HG02938 (cell line): ENCODE data around the gene TNIK.
A peak's percentile ranks its signal among the peaks of the same experiment; 100 is the strongest.
"Not testable (repeated sequence)": the region's sequence is repeated elsewhere in the genome, so short reads cannot be mapped to it uniquely, and the experiment has no call there.

ENCODE experiments used
- ATAC-seq: cut with Tn5 transposase; IDR thresholded peaks from one replicate; pipeline ENCODE4 v1.9.1; 2021; ENCODE audit warnings: mild to moderate bottlenecking, moderate library complexity; ENCODE audit not compliant: unreplicated experiment

The TNIK gene

GRCh38 chr3:171262431-171262830, 197.8 kb downstream of the TNIK start:
- ATAC-seq, result no peak

GRCh38 chr3:171261487-171261886, 198.7 kb downstream of the TNIK start:
- no peak for ATAC-seq

GRCh38 chr3:171260899-171261298, 199.3 kb downstream of the TNIK start:
- ATAC-seq, result no peak

- no peak for ATAC-seq
Measured at GRCh38 chr3:171260466-171260865, 199.7 kb downstream of the TNIK start.

GRCh38 chr3:171258316-171258715, 201.9 kb downstream of the TNIK start:
- ATAC-seq, result no peak

GRCh38 chr3:171257251-171258203, 202.7 kb downstream of the TNIK start:
- ATAC-seq, result peak; percentile 73

- ATAC-seq, result no peak
Measured at GRCh38 chr3:171256445-171257250, 203.6 kb downstream of the TNIK start.

- peak; percentile 53 for ATAC-seq
Measured at GRCh38 chr3:171255236-171255806, 204.9 kb downstream of the TNIK start.

GRCh38 chr3:171254315-171254714, 205.9 kb downstream of the TNIK start:
- ATAC-seq, result no peak

GRCh38 chr3:171251835-171252234, 208.4 kb downstream of the TNIK start:
- no peak for ATAC-seq

- ATAC-seq, result no peak
Measured at GRCh38 chr3:171250444-171250843, 209.8 kb downstream of the TNIK start.

- ATAC-seq, result peak; percentile 14
Measured at GRCh38 chr3:171249245-171249644, 211.0 kb downstream of the TNIK start.

GRCh38 chr3:171248426-171249111, 211.6 kb downstream of the TNIK start:
- peak; percentile 74 for ATAC-seq

GRCh38 chr3:171245796-171246765, 214.1 kb downstream of the TNIK start:
- ATAC-seq, result no peak

- ATAC-seq, result no peak
Measured at GRCh38 chr3:171242951-171243350, 217.3 kb downstream of the TNIK start.

GRCh38 chr3:171242170-171242569, 218.0 kb downstream of the TNIK start:
- ATAC-seq, result no peak

- ATAC-seq, result not testable (repeated sequence)
Measured at GRCh38 chr3:171241655-171242054, 218.6 kb downstream of the TNIK start.

GRCh38 chr3:171240504-171240835, 219.7 kb downstream of the TNIK start:
- no peak for ATAC-seq

- ATAC-seq, result no peak
Measured at GRCh38 chr3:171239757-171240503, 220.3 kb downstream of the TNIK start.
